HG03139 (cell line): Measurements from ENCODE around the gene OR13A1.
"Not testable (repeated sequence)": the region's sequence is repeated elsewhere in the genome, so short reads cannot be mapped to it uniquely, and the experiment has no call there.

Source experiments
- ATAC-seq: cut with Tn5 transposase; IDR thresholded peaks from one replicate; pipeline ENCODE4 v1.9.1; 2021; ENCODE audit not compliant: unreplicated experiment

OR13A1 gene, protein sequence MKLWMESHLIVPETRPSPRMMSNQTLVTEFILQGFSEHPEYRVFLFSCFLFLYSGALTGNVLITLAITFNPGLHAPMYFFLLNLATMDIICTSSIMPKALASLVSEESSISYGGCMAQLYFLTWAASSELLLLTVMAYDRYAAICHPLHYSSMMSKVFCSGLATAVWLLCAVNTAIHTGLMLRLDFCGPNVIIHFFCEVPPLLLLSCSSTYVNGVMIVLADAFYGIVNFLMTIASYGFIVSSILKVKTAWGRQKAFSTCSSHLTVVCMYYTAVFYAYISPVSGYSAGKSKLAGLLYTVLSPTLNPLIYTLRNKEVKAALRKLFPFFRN

DNA sequence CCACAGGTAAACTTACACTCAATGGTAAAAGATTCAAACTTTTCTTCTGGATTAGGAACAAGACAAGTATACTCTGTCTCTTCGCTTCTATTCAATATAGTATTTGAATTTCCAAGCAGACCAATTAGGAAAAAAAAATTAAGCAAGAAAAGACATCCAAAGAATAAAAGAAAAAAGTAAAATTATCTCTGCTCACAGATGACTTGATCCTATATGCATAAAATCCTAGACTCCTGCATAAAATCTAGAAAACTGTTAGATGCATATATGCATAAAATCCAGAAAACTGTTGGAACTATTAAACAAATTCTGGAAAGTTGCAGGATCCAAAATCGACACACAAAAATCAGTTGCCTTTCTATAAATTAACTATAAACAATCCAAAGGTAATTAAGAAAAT is at the start of gene OR13A1:
Gene OR13A1, minus strand, starts transcription at position 101 of the 400 bp plus-strand sequence. CDS start 11,186 bp downstream, outside the sequence.
- no peak for ATAC-seq

DNA sequence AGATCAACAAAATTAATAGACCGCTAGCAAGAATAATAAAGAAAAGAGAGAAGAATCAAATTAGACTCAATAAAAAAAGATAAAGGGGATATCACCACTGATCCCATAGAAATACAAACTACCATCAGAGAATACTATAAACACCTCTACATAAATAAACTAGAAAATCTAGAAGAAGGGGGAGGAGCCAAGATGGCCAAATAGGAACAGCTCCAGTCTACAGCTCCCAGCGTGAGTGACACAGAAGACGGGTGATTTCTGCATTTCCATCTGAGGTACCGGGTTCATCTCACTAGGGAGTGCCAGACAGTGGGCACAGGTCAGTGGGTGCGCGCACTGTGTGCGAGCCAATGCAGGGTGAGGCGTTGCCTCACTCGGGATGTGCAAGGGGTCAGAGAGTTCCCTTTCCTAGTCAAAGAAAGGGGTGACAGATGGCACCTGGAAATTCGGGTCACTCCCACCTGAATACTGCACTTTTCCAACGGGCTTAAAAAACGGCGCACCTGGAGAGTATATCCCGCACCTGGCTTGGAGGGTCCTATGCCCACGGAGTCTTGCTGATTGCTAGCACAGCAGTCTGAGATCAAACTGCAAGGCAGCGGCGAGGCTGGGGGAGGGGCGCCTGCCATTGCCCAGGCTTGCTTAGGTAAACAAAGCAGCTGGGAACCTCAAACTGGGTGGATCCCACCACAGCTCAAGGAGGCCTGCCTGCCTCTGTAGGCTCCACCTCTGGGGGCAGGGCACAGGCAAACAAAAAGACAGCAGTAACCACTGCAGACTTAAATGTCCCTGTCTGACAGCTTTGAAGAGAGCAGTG is 46.8 kb upstream of the OR13A1 start:
- not testable (repeated sequence) for ATAC-seq

DNA sequence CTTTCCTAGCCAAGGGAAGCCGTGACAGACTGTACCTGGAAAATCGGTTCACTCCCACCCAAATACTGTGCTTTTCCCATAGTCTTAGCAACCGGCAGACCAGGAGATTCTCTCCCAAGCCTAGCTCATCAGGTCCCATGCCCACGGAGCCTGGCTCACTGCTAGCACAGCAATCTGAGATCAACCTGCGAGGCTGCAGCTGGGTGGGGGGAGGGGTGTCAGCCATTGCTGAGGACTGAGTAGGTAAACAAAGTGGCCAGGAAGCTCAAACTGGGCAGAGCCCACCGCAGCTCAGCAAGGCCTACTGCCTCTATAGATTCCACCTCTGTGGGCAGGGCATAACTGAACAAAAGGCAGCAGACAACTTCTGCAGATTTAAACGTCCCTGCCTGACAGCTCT is 43.6 kb upstream of the OR13A1 start:
- ATAC-seq, result not testable (repeated sequence)

DNA sequence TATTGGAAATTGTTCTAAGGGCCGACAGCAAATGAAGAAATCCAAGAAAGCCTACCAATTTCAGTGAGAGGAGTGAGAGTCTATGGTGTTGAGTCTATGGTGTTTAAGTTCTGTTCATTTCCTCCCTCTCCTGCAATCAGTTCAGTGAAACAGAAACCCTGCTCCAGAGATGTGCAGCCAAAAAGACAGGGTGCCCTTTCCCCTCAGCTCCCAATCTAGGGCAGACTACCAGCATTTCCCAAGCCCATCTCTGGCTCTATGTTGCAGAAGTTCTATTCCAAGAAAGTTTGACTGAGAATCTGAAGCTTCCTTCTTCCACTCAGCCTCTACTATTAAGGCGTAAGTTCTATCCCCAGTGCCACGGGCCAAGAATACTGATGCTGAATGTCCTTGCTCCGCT is 40.1 kb upstream of the OR13A1 start:
- no peak for ATAC-seq

DNA sequence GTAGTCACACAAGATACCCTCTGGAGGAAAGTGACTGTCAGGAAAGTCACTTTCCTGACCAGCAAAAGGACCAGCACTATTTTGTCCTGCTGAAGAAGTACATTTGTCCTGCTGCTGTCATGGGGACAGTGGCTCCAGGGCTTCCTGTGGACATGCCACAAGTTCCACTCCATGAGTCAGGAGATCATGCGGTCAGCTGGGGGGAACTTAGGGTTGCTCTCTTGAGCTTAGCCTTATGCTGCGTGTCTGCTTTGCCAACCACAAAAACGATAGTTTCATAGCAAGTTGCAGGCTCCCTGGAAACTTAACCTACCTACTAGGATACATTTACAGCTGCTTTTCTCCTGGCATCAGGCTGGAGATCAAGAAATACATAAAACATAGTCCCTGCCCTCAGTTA is 38.9 kb upstream of the OR13A1 start:
- no peak for ATAC-seq

DNA sequence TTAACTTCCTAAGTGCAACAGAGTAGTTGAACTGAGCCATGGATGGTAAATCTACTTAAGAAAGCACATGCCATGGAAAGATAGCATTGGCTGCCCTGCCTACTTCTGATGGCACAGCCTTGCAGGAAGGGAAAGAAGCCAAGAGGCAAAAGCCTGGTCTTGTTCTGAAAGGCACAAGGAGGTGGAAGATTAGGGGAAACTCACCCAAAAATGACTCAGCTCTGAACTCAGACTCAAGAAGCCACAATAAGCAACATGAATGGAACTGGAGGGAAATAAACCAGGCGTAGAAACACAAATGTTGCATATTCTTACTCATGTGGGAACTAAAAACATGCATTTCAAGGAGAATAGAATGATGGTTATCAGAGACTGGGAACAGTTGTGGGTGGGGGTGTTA is 37.8 kb upstream of the OR13A1 start:
- peak; percentile 35 for ATAC-seq

DNA sequence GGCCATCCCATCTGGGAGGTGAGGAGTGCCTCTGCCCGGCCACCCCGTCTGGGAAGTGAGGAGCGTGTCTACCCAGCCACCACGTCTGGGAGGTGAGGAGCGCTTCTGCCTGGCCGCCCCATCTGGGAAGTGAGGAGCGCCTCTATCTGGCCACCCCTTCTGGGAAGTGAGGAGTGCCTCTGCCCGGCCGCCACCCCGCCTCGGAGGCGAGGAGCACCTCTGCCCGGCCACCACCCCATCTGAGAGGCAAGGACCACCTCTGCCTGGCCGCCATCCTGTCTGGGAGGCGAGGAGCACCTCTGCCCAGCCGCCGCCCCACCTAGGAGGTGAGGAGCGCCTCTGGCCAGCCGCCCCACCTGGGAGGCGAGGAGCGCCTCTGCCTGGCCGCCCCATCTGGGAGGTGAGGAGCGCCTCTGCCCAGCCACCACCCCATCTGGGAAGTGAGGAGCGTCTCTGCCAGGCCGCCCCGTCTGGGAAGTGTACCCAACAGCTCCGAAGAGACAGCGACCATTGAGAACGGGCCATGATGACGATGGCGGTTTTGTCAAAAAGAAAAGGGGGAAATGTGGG is 32.9 kb upstream of the OR13A1 start:
- ATAC-seq, result not testable (repeated sequence)

DNA sequence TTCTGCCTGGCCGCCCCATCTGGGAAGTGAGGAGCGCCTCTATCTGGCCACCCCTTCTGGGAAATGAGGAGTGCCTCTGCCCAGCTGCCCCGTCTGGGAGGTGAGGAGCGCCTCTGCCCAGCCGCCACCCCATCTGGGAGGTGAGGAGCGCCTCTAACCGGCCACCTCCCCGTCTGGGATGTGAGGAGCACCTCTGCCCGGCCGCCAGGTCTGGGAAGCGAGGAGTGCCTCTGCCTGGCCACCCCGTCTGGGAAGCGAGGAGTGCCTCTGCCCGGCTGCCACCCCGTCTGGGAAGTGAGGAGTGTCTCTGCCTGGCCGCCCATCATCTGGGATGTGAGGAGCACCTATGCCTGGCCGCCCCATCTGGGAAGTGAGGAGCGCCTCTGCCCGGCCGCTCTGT is 32.1 kb upstream of the OR13A1 start:
- ATAC-seq, result not testable (repeated sequence)

DNA sequence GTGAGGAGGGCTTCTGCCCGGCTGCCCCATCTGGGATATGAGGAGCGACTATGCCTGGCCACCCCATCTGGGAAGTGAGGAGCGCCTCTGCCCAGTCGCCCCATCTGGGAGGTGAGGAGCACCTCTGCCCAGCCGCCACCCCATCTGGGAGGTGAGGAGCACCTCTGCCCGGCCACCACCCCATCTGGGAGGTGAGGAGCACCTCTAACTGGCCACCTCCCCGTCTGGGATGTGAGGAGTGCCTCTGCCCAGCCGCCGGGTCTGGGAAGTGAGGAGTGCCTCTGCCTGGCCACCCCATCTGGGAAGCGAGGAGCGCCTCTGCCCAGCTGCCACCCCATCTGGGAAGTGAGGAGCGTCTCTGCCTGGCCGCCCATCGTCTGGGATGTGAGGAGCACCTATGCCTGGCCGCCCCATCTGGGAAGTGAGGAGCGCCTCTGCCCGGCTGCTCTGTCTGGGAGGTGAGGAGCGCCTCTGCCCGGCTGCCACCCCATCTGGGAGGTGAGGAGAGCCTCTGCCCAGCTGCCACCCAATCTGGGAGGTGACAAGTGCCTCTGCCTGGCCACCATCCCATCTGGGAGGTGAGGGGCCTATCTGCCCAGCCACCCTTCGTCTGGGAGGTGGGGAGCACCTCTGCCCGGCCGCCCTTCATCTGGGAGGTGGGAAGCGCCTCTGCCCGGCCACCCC is 31.4 kb upstream of the OR13A1 start:
- ATAC-seq, result not testable (repeated sequence)

DNA sequence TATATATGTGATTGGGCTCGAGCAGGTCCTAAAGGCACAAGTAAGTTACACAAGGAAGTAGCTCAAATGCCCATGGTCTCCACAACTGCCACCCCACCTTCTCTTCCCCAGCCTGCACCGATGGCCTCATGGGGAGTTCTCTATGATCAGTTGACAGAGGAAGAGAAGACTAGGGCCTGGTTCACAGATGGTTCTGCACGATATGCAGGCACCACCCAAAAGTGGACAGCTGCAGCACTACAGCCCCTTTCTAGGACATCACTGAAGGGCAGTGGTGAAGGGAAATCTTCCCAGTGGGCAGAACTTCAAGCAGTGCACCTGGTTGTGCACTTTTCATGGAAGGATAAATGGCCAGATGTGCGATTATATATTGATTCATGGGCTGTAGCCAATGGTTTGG is 25.0 kb upstream of the OR13A1 start:
- not testable (repeated sequence) for ATAC-seq

DNA sequence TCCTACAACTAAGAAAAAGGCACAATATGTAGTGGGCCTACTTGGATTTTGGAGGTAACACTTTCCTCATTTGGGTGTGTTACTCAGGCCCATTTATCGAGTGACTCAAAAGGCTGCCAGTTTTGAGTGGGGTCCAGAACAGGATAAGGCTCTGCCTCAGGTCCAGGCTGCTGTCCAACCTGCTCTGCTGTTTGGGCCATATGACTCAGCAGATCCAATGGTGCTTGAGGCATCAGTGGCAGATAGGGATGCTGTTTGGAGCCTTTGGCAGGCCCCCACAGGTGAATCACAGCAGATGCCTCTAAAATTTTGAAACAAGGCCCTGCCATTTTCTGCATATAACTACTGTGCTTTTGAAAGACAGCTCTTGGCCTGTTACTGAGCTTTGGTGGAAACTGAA is 24.5 kb upstream of the OR13A1 start:
- no peak for ATAC-seq

DNA sequence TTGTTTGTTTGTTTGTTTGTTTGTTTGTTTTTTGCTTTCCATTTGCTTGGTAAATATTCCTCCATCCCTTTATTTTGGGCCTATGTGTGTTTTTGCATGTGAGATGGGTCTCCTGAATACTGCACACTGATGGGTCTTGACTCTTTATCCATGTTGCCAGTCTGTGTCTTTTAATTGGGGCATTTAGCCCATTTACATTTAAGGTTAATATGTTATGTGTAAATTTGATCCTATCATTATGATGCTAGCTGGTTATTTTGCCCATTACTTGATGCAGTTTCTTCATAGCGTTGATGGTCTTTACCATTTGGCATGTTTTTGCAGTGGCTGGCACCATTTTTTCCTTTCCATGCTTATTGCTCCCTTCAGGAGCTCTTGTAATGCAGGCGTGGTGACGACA is 16.4 kb upstream of the OR13A1 start:
- ATAC-seq, result not testable (repeated sequence)

DNA sequence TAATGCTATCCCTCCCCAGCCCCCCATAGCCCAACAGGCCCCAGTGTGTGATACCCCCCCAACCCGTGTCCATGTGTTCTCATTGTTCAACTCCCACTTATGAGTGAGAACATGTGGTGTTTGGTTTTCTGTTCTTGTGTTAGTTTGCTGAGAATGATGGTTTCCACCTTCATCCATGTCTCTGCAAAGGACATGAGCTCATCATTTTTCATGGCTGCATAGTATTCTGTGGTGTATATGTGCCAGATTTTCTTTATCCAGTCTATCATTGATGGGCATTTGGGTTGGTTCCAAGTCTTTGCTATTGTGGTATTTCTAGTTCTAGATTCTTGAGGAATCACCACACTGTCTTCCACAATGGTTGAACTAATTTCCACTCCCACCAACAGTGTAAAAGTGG is 11.5 kb upstream of the OR13A1 start:
- not testable (repeated sequence) for ATAC-seq

DNA sequence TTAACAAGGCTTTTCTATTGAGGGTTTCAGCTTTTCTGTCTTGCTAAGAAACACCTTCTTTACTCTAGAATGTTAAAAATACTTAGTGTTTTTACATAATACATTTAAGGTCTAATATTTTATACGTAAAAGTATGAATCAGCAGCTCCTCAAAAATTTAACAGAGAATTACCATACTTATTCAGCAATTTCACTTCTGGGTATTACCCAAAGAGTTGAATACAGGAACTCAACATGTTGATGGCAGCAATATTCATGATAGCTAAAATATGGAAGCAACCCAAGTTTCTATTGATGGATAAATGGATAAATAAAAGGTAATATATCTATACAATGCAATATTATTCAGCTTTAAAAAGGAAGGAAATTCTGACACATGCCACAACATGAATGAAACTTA is 9.7 kb upstream of the OR13A1 start:
- no peak for ATAC-seq

DNA sequence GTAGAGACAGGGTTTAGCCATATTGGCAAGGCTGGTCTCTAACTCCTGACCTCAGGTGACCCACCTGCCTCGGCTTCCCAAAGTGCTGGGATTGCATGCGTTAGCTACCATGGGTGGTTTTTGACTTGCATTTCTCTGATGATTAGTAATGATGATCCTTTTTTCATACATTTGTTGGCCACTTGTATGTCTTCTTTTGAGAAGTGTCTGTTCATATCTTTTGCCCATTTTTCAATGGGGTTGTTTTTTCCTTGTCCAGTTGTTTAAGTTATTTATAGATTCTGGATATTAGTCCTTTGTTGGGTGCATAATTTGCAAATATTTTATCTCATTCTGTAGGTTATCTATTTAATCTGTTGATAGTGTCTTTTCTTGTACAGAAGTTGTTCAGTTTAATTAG is 4.3 kb upstream of the OR13A1 start:
- ATAC-seq, result no peak

DNA sequence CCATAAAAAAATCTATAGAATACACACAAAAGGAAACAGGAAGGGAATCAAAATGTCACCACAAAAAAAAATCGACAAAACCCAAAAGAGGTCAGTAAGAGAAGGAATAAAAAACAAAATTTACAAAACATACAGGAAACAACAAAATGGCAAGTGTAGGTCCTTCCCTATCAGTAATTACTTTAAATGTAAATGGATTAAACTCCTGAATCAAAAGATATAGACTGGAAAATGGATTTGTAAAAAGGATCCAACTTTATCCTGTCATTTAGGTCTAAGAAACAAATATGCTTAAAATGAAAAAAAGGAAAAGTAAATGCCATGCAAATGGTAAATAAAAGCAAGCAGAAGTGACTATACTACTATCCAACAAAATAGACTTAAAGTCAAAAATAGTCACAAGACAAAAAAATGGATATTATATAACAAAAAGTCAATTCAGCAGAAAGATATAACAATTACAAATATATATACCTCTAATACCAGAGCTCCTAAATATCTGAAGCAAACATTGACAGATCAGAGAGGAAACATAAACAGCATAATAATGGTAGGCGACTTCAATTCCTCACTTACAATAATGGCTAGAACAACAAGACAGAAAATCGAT is 2.0 kb downstream of the OR13A1 start:
- ATAC-seq, result no peak

DNA sequence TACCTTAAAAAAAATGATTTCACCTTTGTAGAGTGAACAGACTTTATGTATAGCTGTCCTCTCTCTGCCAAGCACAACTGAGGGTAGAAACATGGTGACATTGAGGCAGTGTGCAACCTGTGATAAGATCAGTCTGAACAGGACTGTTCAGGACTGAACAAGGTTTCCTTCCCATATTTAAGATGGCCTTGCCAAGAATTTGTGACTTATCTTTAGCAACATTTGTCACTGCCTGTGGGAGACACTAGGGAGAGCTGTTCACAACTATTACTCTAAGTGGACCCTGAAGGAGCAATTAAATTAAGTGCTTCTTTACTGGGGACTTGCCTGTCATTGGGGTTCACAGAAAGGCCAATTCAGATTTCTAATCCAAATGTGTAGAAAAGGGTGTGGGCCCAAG is 6.7 kb downstream of the OR13A1 start:
- ATAC-seq, result no peak

DNA sequence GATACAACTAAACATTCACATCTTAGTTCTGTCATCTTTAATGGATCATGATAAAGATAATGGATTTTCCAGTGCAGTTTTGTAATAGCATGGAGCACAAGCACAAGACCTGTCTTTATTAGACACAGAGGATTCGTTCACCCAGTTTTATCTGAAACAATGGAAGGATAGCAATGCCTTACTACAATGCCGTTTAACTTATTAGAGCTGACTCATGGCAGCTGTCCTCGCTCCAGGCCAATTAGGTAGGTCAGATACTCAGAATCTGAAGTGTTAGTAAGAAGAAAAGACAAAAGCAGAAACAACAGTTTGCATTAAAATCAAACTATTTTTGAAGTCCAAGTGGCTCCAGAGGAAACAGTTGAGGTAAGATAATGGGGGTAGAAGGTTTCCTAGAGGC is 12.8 kb downstream of the OR13A1 start:
- ATAC-seq, result no peak

DNA sequence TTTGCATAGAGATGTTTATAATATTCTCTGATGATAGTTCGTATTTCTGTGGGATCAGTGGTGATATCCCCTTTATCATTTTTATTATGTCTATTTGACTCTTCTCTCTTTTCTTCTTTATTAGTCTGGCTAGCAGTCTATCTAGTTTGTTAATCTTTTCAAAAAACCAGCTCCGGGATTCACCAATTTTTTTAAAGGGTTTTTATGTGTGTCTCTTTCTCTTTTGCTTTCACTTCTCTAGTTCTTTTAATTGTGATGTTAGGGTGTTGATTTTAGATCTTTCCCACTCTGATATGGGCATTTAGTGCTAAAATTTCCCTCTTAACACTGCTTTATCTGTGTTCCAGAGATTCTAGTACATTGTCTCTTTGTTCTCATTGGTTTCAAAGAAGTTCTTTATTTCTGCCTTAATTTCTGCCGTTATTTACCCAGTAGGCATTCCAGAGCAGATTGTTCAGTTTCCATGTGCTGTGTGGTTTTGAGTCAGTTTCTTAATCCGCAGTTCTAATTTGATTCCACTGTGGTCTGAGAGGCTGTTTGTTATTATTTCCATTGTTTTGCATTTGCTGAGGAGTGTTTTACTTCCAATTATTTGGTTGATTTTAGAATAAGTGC is 17.0 kb downstream of the OR13A1 start:
- not testable (repeated sequence) for ATAC-seq

DNA sequence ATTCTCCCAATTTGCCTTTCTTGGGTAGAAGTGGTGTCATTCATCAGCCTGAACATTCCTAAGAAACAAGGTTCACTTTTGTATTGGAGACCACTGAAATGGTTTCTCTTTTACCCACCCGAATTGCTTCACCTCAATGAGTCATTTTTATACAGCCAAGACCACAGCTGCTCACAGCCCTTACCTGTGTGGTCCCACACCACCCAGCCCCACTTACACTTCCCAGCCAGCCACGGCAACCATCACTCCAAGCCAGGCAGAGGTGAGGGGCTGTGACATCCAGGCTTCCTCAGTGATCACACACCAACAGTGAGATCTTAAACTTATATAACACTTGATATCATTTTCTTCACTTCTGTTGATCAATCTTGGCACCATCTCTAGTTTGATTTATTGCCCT is 20.7 kb downstream of the OR13A1 start:
- no peak for ATAC-seq

DNA sequence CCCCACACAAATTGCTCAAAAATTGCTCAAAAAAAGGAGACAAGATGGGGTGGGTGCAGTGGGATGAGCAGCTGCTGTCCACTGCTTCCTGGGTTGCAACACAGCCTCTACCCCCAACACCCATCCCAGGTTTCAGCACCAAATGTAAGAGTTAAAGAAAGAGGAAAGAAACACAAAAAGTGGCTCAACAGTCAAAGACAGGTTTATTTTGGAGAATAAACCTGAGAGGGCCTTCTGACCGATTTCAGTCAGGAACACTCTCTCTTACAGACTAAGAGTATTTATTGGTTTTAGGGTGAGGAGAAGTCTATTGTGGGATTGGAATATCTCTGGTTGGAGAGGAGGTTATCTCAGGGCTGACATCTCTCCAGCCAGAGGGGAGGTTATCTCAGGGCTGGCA is 28.4 kb downstream of the OR13A1 start:
- no peak for ATAC-seq
